Measurements from ENCODE around the gene FHIT.

GRCh38 chr3:59816312-59816711 lies 1434.9 kb downstream of the FHIT start:
- TF ChIP-seq SMC3 (IDR thresholded peaks at IDR 0.05; ENCODE audit: borderline replicate concordance, low read length) (no peak), POLR2A (IDR thresholded peaks at IDR 0.05; ENCODE audit: low read depth, low read length) (no peak), ELK1 (IDR thresholded peaks at IDR 0.05; ENCODE audit: low read depth, low read length) (no peak), RAD21 (IDR thresholded peaks at IDR 0.05; ENCODE audit: insufficient read depth, low read depth, low read length) (no peak), ATF7 (IDR thresholded peaks at IDR 0.05; ENCODE audit: low read depth) (no peak), REST (IDR thresholded peaks at IDR 0.05; ENCODE audit: low read depth, low read length) (no peak), CTCF (IDR thresholded peaks at IDR 0.05 in 2 of 3, conservative IDR thresholded peaks at IDR 0.05 in 1 of 3; ENCODE audit: control insufficient read depth in 2 of 3, extremely low read depth in 1 of 3, insufficient read depth in 1 of 3, low read depth in 3 of 3, low read length in 3 of 3) (no peak), CHD4 (IDR thresholded peaks at IDR 0.05) (no peak), RELA (IDR thresholded peaks at IDR 0.05; ENCODE audit: borderline replicate concordance, partially characterized antibody) (no peak)
